GM21529 (cell line): ENCODE results near the gene SLC24A3.

ENCODE experiments used
- ATAC-seq: cut with Tn5 transposase; IDR thresholded peaks from one replicate; pipeline ENCODE4 v1.9.1; 2021; ENCODE audit not compliant: unreplicated experiment

SLC24A3 gene

GRCh38 chr20:19451231-19451922 is 238.9 kb downstream of the SLC24A3 start:
- no peak for ATAC-seq

GRCh38 chr20:19451923-19452295 is 239.5 kb downstream of the SLC24A3 start:
- no peak for ATAC-seq

- no peak for ATAC-seq
These were observed 241.0 kb downstream of the SLC24A3 start for GRCh38 chr20:19453410-19453809.

- ATAC-seq = no peak
These were observed 241.4 kb downstream of the SLC24A3 start for GRCh38 chr20:19453862-19454261.

GRCh38 chr20:19456595-19457395 is 244.4 kb downstream of the SLC24A3 start:
- ATAC-seq = no peak

GRCh38 chr20:19457611-19458010 is 245.2 kb downstream of the SLC24A3 start:
- ATAC-seq = no peak

- no peak for ATAC-seq
These were observed 247.9 kb downstream of the SLC24A3 start for GRCh38 chr20:19460386-19460785.

GRCh38 chr20:19462491-19462890 is 250.0 kb downstream of the SLC24A3 start:
- ATAC-seq = no peak

- ATAC-seq = no peak
These were observed 251.2 kb downstream of the SLC24A3 start for GRCh38 chr20:19463597-19463996.

GRCh38 chr20:19465536-19465935 is 253.1 kb downstream of the SLC24A3 start:
- ATAC-seq = no peak

GRCh38 chr20:19466206-19466928 is 253.9 kb downstream of the SLC24A3 start:
- ATAC-seq = no peak

GRCh38 chr20:19473216-19473921 is 260.9 kb downstream of the SLC24A3 start:
- ATAC-seq = no peak

GRCh38 chr20:19473922-19474286 is 261.5 kb downstream of the SLC24A3 start:
- no peak for ATAC-seq

GRCh38 chr20:19478320-19478895 is 266.0 kb downstream of the SLC24A3 start:
- ATAC-seq = no peak

GRCh38 chr20:19482726-19483125 is 270.3 kb downstream of the SLC24A3 start:
- no peak for ATAC-seq

GRCh38 chr20:19483309-19483708 is 270.9 kb downstream of the SLC24A3 start:
- ATAC-seq = no peak

GRCh38 chr20:19486446-19486845 is 274.0 kb downstream of the SLC24A3 start:
- no peak for ATAC-seq

- ATAC-seq = no peak
These were observed 275.0 kb downstream of the SLC24A3 start for GRCh38 chr20:19487420-19487819.

GRCh38 chr20:19491241-19491640 is 278.8 kb downstream of the SLC24A3 start:
- ATAC-seq = no peak

GRCh38 chr20:19492116-19492515 is 279.7 kb downstream of the SLC24A3 start:
- ATAC-seq = no peak
